Muscle layer of duodenum (tissue), 2 donors: Measurements from ENCODE around the gene ZXDC.

Experiments
- H3K27ac ChIP-seq: one replicate; pipeline ENCODE4 v1.7.0; 2013; ENCODE audit warnings: mild to moderate bottlenecking, low read length
- H3K27me3 ChIP-seq: one replicate; pipeline ENCODE4 v1.7.0; 2013; ENCODE audit warnings: low read depth, mild to moderate bottlenecking, control low read depth, low read length
- H3K36me3 ChIP-seq, 2 donors: one replicate each; pipeline ENCODE4 v1.7.0; 2013; ENCODE audit warnings: low read length in 2 of 2, control low read depth in 1 of 2, mild to moderate bottlenecking in 1 of 2; ENCODE audit not compliant: insufficient read depth in 2 of 2, control insufficient read depth in 1 of 2
- H3K4me1 ChIP-seq, 2 donors: one replicate each; pipeline ENCODE4 v1.7.0; 2013; ENCODE audit warnings: low read length in 2 of 2, mild to moderate bottlenecking in 2 of 2, control low read depth in 1 of 2, moderate library complexity in 1 of 2; ENCODE audit not compliant: insufficient read depth in 2 of 2, control insufficient read depth in 1 of 2
- H3K4me3 ChIP-seq, 2 donors: one replicate each; pipeline ENCODE4 v1.7.0; 2013; ENCODE audit warnings: low read length in 2 of 2, low read depth in 1 of 2, mild to moderate bottlenecking in 1 of 2
- H3K9me3 ChIP-seq, 2 donors: one replicate each; pipeline ENCODE4 v1.7.0; 2013; ENCODE audit warnings: low read length in 2 of 2, control low read depth in 1 of 2, mild to moderate bottlenecking in 1 of 2; ENCODE audit not compliant: control insufficient read depth in 1 of 2
- donor health status: healthy.

Gene ZXDC

GRCh38 chr3:126394179-126394976, 81.3 kb downstream of the ZXDC start, which contains the start of gene CFAP100:
CFAP100 (plus strand) TSS chr3:126394909; CDS start chr3:126396001, 1,092 bp downstream.
- no peaks in the 10 kb centered on the region for H3K9me3 ChIP-seq
- H3K27ac ChIP-seq = no peak within 1 kb of the TSS
- H3K4me3 ChIP-seq = peak within 1 kb of the TSS in 1 of 2 donors; percentile 55

GRCh38 chr3:126393563-126393962, 82.1 kb downstream of the ZXDC start:
- no peak overlapping the region for H3K4me3 ChIP-seq
- H3K27ac ChIP-seq = no peak overlapping the region
- H3K4me1 ChIP-seq = peaks cover 0 to 12% of the 10 kb centered on the region in 2 donors
- no peaks in the 10 kb centered on the region for H3K9me3 ChIP-seq
- H3K36me3 ChIP-seq = no peaks in the 10 kb centered on the region
- H3K27me3 ChIP-seq = no peaks in the 10 kb centered on the region

More at GRCh38 chr3:126394179-126394976, 81.3 kb downstream of the ZXDC start, which contains the start of gene CFAP100:
- H3K4me1 ChIP-seq = peaks cover 0 to 12% of the 10 kb centered on the region in 2 donors
- no peaks in the 10 kb centered on the region for H3K27me3 ChIP-seq
- H3K36me3 ChIP-seq = no peaks in the 10 kb centered on the region

GRCh38 chr3:126392246-126392645, 83.4 kb downstream of the ZXDC start:
- H3K4me3 ChIP-seq = no peak overlapping the region
- H3K36me3 ChIP-seq = no peaks in the 10 kb centered on the region
- H3K27ac ChIP-seq = no peak overlapping the region
- no peaks in the 10 kb centered on the region for H3K9me3 ChIP-seq
- no peaks in the 10 kb centered on the region for H3K27me3 ChIP-seq
- peaks cover 0 to 12% of the 10 kb centered on the region in 2 donors for H3K4me1 ChIP-seq

- peaks cover 0 to 12% of the 10 kb centered on the region in 2 donors for H3K4me1 ChIP-seq
- no peak overlapping the region for H3K27ac ChIP-seq
- no peak overlapping the region for H3K4me3 ChIP-seq
- H3K9me3 ChIP-seq = no peaks in the 10 kb centered on the region
- H3K36me3 ChIP-seq = no peaks in the 10 kb centered on the region
- H3K27me3 ChIP-seq = no peaks in the 10 kb centered on the region
Observed at GRCh38 chr3:126391631-126392030, 84.1 kb downstream of the ZXDC start.

GRCh38 chr3:126390751-126391150, 84.9 kb downstream of the ZXDC start:
- no peak overlapping the region for H3K27ac ChIP-seq
- no peaks in the 10 kb centered on the region for H3K27me3 ChIP-seq
- H3K9me3 ChIP-seq = no peaks in the 10 kb centered on the region

GRCh38 chr3:126390201-126390600, 85.5 kb downstream of the ZXDC start:
- Histone ChIP-seq H3K4me3 (no peak overlapping the region), H3K27me3 (no peaks in the 10 kb centered on the region), H3K4me1 (peaks cover 0 to 12% of the 10 kb centered on the region in 2 donors), H3K36me3 (no peaks in the 10 kb centered on the region), H3K9me3 (no peaks in the 10 kb centered on the region), H3K27ac (no peak overlapping the region)

More at GRCh38 chr3:126390751-126391150, 84.9 kb downstream of the ZXDC start:
- Histone ChIP-seq H3K4me1 (peaks cover 0 to 12% of the 10 kb centered on the region in 2 donors), H3K4me3 (no peak overlapping the region), H3K36me3 (no peaks in the 10 kb centered on the region)

- Histone ChIP-seq H3K27ac (no peak overlapping the region), H3K9me3 (no peaks in the 10 kb centered on the region), H3K36me3 (no peaks in the 10 kb centered on the region), H3K4me1 (peaks cover 0 to 8% of the 10 kb centered on the region in 2 donors), H3K4me3 (no peak overlapping the region), H3K27me3 (no peaks in the 10 kb centered on the region)
Observed at GRCh38 chr3:126389794-126390146, 85.9 kb downstream of the ZXDC start.

- peak overlapping the region; percentile 46 to 59 for H3K4me3 ChIP-seq
Observed at GRCh38 chr3:126389112-126389793, 86.4 kb downstream of the ZXDC start.

More at GRCh38 chr3:126389112-126389793, 86.4 kb downstream of the ZXDC start:
- Histone ChIP-seq H3K36me3 (no peaks in the 10 kb centered on the region), H3K4me1 (peaks cover 0 to 4% of the 10 kb centered on the region in 2 donors), H3K27me3 (no peaks in the 10 kb centered on the region), H3K9me3 (no peaks in the 10 kb centered on the region), H3K27ac (no peak overlapping the region)
